HepG2 (cell line): ENCODE data around the gene FBXW8. TPM values are rescaled to one million over a fixed set of nuclear protein-coding genes. Genes with fewer than 3 reads are reported as not detected.

Experiments
- FOXP1 ChIP-seq, 2 experiments: fragments of 450-650 bp in 1 of 2; IDR thresholded peaks; 2 replicates each; pipeline ENCODE4 v1.6.1; 2017 to 2018; ENCODE audit warnings: antibody characterized with exemption in 1 of 2
- GABPB1 ChIP-seq: IDR thresholded peaks from 2 replicates; pipeline ENCODE4 v1.6.1; 2016; ENCODE audit warnings: mild to moderate bottlenecking, missing genetic modification reagents, moderate library complexity, missing compliant biosample characterization
- KLF16 ChIP-seq, 2 experiments: sonication (generic) in 1 of 2; formaldehyde crosslinking in 1 of 2; IDR thresholded peaks; 2 replicates each; pipeline versions ENCODE4 v1.6.1 to v1.8.0; 2016 to 2023; ENCODE audit warnings: missing genetic modification reagents in 2 of 2, missing compliant biosample characterization in 1 of 2
- MYC ChIP-seq: sonication (generic); formaldehyde crosslinking; IDR thresholded peaks from 2 replicates; pipeline ENCODE4 v1.9.0; 2021; ENCODE audit warnings: missing genetic modification reagents, borderline replicate concordance
- NR2F1 ChIP-seq, 2 experiments: fragments of 450-650 bp in 1 of 2; formaldehyde crosslinking in 1 of 2; IDR thresholded peaks; 2 replicates each; pipeline versions ENCODE4 v1.5.0 to v1.6.1; 2016 to 2020; ENCODE audit warnings: mild to moderate bottlenecking in 1 of 2, missing compliant biosample characterization in 1 of 2, missing genetic modification reagents in 1 of 2, moderate library complexity in 1 of 2
- NR2F6 ChIP-seq, 2 experiments: IDR thresholded peaks; 2 replicates each; pipeline ENCODE4 v1.6.1; 2016; ENCODE audit warnings: antibody characterized with exemption in 1 of 2, mild to moderate bottlenecking in 1 of 2
- ZFP90 ChIP-seq: sonication (generic); formaldehyde crosslinking; IDR thresholded peaks from 2 replicates; pipeline ENCODE4 v1.8.0; 2022; ENCODE audit warnings: missing genetic modification reagents, mild to moderate bottlenecking, inconsistent platforms, borderline replicate concordance
- ZNF30 ChIP-seq: sonication (generic); formaldehyde crosslinking; IDR thresholded peaks from 2 replicates; pipeline ENCODE4 v1.5.0; 2020; ENCODE audit warnings: mild to moderate bottlenecking, missing genetic modification reagents
- ZNF546 ChIP-seq: sonication (generic); formaldehyde crosslinking; conservative IDR thresholded peaks from 2 replicates; pipeline ENCODE4 v1.8.1; 2023; ENCODE audit warnings: mild to moderate bottlenecking, missing genetic modification reagents
- ZNF609 ChIP-seq: sonication (generic); formaldehyde crosslinking; IDR thresholded peaks from 2 replicates; pipeline ENCODE4 v1.4.0; 2020; ENCODE audit warnings: mild to moderate bottlenecking, missing genetic modification reagents, borderline replicate concordance
- polyA plus RNA-seq, 8 experiments: library from polyadenylated mRNA; depleted of rRNA in 3 of 8; stranded (reverse) in 7 of 8; unstranded in 1 of 8; fragments of >200 nt; fragmentation: Illumina TruSeq in 4 of 8; extraction: Trizol in 4 of 8; gene quantifications; 2 replicates each; pipeline versions ENCODE4 v1.2.1 to v1.2.3, GENCODE V29; 2011 to 2016; ENCODE audit warnings: low read depth in 4 of 8, missing spikeins in 1 of 8, mixed read lengths in 1 of 8; ENCODE audit not compliant: insufficient read depth in 1 of 8
- total RNA-seq, 5 experiments: library from RNA; depleted of rRNA; stranded (reverse); fragments of >200 nt; fragmentation: Illumina TruSeq; extraction: Trizol; gene quantifications; 2 replicates each; pipeline ENCODE4 v1.2.3, GENCODE V29; 2016; ENCODE audit warnings: low read depth in 1 of 5

Gene FBXW8
- total and polyA plus RNA-seq, 2 of the 13 experiments (the other 11 are each of a cell fraction or from before 2014, with no cell fraction given) = 5.1 to 5.9 TPM

GRCh38 chr12:117045160-117046010 is 134.6 kb downstream of the FBXW8 start (continued):
- TF ChIP-seq NR2F6 (IDR thresholded peaks at IDR 0.05) (0 out of 2 replicates have a peak, but pooled peaks have one; percentile 58), NR2F6 (CRISPR knock-in tag; IDR thresholded peaks at IDR 0.05) (peak; percentile 80), KLF16 (CRISPR knock-in tag; IDR thresholded peaks at IDR 0.05) (0 out of 4 replicates have a peak, but pooled peaks of 1 of the 2 experiments have one; percentile 56), ZNF30 (no peak), ZNF546 (peak; percentile 69; the same call in 1 of the 2 replicates), NR2F1 (CRISPR knock-in tag; IDR thresholded peaks at IDR 0.05) (peak in 1 of 2 experiments; percentile 71; a peak in 1 of 4 replicates), ZFP90 (no peak), GABPB1 (CRISPR knock-in tag) (peak; percentile 33), MYC (CRISPR knock-in tag) (0 out of 2 replicates have a peak, but pooled peaks have one; percentile 48), ZNF609 (CRISPR knock-in tag) (peak; percentile 76), FOXP1 (IDR thresholded peaks at IDR 0.05) (no peak), FOXP1 (CRISPR knock-in tag; IDR thresholded peaks at IDR 0.05) (peak; percentile 30; the same call in 1 of the 2 replicates)
